Measurements from ENCODE around the gene CSTPP1.
A peak's percentile ranks its signal among the peaks of the same experiment; 100 is the strongest.
"Not testable (repeated sequence)": the region's sequence is repeated elsewhere in the genome, so short reads cannot be mapped to it uniquely, and the experiment has no call there.

The CSTPP1 gene

DNA sequence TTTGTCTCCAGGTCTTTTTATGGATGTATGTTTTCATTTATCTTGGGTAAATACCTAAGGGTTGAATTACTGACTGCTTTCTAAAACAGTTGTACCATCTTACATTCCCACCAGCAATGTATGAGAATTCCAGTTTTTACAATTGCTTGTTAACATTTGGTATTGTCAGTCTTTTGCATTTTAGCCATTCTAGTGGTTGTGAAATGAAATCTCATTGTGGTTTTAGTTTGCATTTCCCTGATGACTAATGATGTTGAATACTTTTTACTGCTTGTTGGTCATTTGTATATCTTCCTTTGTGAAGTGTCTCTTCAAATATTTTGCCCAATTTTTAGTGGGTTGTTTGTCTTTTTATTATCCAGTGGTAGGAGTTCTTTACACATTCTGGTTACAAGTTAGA lies 147.4 kb downstream of the CSTPP1 start:
- Mint-ChIP-seq H3K27ac (no peak overlapping the region), H3K36me3 (ENCODE audit: low read depth) (no peaks in the 10 kb centered on the region), H3K9me3 (no peaks in the 10 kb centered on the region), H3K27me3 (no peaks in the 10 kb centered on the region), H3K4me3 (no peak overlapping the region), H3K4me1 (ENCODE audit: low read depth) (peaks cover 9% of the 10 kb centered on the region)
- DNase-seq, result no peak

GRCh38 chr11:47087801-47088200 lies 151.2 kb downstream of the CSTPP1 start:
- DNase-seq, result no peak
- H3K4me1 Mint-ChIP-seq (ENCODE audit: low read depth), result peaks cover 9% of the 10 kb centered on the region
- H3K27me3 Mint-ChIP-seq, result no peaks in the 10 kb centered on the region
- no peaks in the 10 kb centered on the region for H3K9me3 Mint-ChIP-seq
- H3K36me3 Mint-ChIP-seq (ENCODE audit: low read depth), result no peaks in the 10 kb centered on the region
- no peak overlapping the region for H3K27ac Mint-ChIP-seq
- no peak overlapping the region for H3K4me3 Mint-ChIP-seq

GRCh38 chr11:47093541-47093940 lies 157.0 kb downstream of the CSTPP1 start:
- Mint-ChIP-seq H3K4me3 (no peak overlapping the region), H3K27me3 (no peaks in the 10 kb centered on the region), H3K27ac (no peak overlapping the region), H3K9me3 (no peaks in the 10 kb centered on the region), H3K36me3 (ENCODE audit: low read depth) (no peaks in the 10 kb centered on the region), H3K4me1 (ENCODE audit: low read depth) (no peaks in the 10 kb centered on the region)
- no peak for DNase-seq

DNA sequence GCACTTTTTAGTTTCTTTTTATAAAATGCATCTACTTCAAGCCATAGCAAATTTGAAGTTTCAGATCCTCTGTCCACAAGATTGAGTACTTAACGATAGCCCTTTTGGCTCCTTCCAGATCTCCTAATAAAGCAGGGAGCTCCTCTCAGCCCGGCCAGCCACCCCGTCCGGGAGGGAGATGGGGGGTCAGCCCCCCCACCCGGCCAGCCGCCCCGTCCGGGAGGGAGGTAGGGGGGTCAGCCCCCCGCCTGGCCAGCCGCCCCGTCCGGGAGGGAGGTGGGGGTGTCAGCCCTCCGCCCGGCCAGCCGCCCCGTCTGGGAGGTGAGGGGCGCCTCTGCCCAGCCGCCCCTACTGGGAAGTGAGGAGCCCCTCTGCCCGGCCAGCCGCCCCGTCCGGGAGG lies 160.3 kb downstream of the CSTPP1 start:
- not testable (repeated sequence) for H3K27me3 Mint-ChIP-seq; H3K27ac Mint-ChIP-seq; H3K4me3 Mint-ChIP-seq; H3K36me3 Mint-ChIP-seq (ENCODE audit: low read depth); DNase-seq; H3K9me3 Mint-ChIP-seq
- H3K4me1 Mint-ChIP-seq (ENCODE audit: low read depth), result peaks cover 11% of the 10 kb centered on the region

- H3K36me3 Mint-ChIP-seq (ENCODE audit: low read depth); H3K4me3 Mint-ChIP-seq; DNase-seq; H3K9me3 Mint-ChIP-seq; H3K27ac Mint-ChIP-seq; H3K27me3 Mint-ChIP-seq: not testable (repeated sequence)
- H3K4me1 Mint-ChIP-seq (ENCODE audit: low read depth), result peaks cover 13% of the 10 kb centered on the region
These were observed 161.7 kb downstream of the CSTPP1 start for GRCh38 chr11:47098223-47098622.

DNA sequence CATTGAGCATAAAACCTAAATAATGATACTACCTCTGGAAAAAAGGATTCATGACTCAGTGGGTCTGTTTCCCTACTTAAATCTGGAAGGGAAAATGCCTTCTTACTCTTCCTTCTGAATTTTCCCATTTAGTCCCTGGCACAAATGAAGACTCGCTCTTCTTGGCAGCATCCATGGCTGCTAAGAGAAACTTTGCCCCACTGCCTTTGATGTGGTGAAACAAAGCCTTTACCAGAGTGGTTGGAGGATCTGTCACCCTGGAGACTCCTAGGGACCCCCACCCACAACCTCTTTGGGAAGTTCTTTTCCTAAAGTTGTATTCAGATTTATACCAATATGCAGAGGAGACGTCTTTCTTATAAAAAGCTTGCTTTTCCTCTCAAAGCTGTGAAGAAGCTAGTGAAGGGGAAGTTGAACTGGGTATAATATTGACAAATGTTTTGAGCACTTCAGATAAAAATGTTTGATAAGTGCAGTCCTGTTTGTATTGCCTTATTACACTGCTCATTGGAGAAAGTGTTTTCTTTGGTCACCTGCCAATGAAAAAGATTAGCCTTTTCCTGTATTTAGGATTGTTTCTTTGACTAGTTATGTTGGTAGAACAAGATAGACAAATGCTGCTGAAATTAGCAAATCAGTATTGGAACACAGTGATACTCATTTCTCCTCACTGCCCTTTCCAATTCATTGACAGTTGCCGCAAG lies 162.8 kb downstream of the CSTPP1 start:
- no peaks in the 10 kb centered on the region for H3K9me3 Mint-ChIP-seq
- H3K27ac Mint-ChIP-seq, result no peak overlapping the region
- no peak for DNase-seq
- H3K4me1 Mint-ChIP-seq (ENCODE audit: low read depth), result peaks cover 13% of the 10 kb centered on the region
- H3K36me3 Mint-ChIP-seq (ENCODE audit: low read depth), result no peaks in the 10 kb centered on the region
- H3K27me3 Mint-ChIP-seq, result no peaks in the 10 kb centered on the region
- H3K4me3 Mint-ChIP-seq, result no peak overlapping the region

DNA sequence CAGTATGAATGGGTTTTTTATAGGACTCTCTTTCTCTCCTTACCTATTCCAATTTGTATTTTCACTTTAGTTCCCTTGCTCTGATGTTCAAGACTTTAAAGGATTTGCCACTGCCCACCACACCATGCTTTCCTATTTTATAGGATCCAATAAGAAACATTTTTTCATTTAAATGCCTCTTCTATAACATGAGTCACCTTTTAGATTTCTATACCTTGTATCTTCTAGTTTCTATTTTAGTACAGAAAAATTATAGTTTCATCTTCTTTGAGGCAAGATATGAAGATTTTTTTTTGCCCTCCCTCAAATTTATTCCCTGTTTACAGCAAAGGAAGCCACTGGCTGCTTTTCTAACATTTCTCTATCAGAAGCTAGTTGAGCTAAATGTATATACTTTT lies 163.4 kb downstream of the CSTPP1 start:
- Mint-ChIP-seq H3K4me1 (ENCODE audit: low read depth) (peaks cover 13% of the 10 kb centered on the region), H3K9me3 (no peaks in the 10 kb centered on the region), H3K27ac (peak overlapping the region; percentile 26)

DNA sequence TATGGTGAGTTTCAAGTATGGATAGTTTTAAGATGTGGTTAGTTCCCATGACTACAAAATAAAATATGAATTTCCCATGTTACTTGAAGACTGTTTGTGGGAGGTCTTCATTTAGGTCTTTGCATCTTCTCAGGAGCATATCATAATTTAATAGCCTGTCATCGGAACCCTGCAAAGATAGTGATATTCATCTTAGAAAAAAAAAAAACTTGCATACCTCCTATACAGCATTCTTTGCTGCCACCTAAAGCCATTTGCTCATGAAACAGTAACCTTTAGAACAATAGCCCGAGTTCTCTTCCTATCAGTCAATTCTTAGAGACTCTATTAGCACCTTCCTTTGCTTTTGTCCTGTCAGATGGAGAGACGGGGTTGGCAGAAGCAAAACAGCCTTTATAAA lies 164.8 kb downstream of the CSTPP1 start:
- no peak overlapping the region for H3K4me3 Mint-ChIP-seq

More for the DNA sequence above, 163.4 kb downstream of the CSTPP1 start:
- DNase-seq, result no peak
- Mint-ChIP-seq H3K27me3 (no peaks in the 10 kb centered on the region), H3K36me3 (ENCODE audit: low read depth) (no peaks in the 10 kb centered on the region), H3K4me3 (no peak overlapping the region)

GRCh38 chr11:47104261-47104950 lies 167.8 kb downstream of the CSTPP1 start:
- Mint-ChIP-seq H3K27me3 (no peaks in the 10 kb centered on the region), H3K36me3 (ENCODE audit: low read depth) (no peaks in the 10 kb centered on the region)

More for the DNA sequence above, 164.8 kb downstream of the CSTPP1 start:
- Mint-ChIP-seq H3K9me3 (no peaks in the 10 kb centered on the region), H3K27ac (no peak overlapping the region), H3K36me3 (ENCODE audit: low read depth) (no peaks in the 10 kb centered on the region), H3K4me1 (ENCODE audit: low read depth) (peaks cover 13% of the 10 kb centered on the region), H3K27me3 (no peaks in the 10 kb centered on the region)
- no peak for DNase-seq

DNA sequence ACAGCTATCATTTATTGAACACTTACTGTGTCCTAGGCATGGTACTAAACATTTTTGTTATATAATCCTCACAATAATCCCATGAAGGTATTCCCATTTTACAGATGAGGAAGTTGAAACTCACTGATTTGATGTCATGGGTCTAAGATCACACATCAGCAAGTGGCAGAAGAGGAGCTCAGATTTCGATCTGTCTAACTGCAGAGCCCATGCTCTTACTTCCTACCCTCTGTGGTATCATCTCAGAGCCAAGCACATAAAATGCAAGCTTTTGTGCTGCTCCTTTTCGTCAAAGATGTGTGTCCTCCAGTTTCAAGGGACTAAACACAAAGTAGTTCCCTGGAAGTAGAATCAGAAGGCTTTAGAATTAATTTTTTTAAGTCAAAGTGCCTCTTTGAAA lies 169.0 kb downstream of the CSTPP1 start:
- Mint-ChIP-seq H3K27me3 (no peaks in the 10 kb centered on the region), H3K27ac (no peak overlapping the region), H3K4me1 (ENCODE audit: low read depth) (peaks cover 1% of the 10 kb centered on the region), H3K9me3 (no peaks in the 10 kb centered on the region), H3K36me3 (ENCODE audit: low read depth) (no peaks in the 10 kb centered on the region), H3K4me3 (no peak overlapping the region)
- no peak for DNase-seq

More at GRCh38 chr11:47104261-47104950, 167.8 kb downstream of the CSTPP1 start:
- no peak overlapping the region for H3K4me3 Mint-ChIP-seq
- no peaks in the 10 kb centered on the region for H3K9me3 Mint-ChIP-seq
- no peak for DNase-seq
- peaks cover 10% of the 10 kb centered on the region for H3K4me1 Mint-ChIP-seq (ENCODE audit: low read depth)
- H3K27ac Mint-ChIP-seq, result no peak overlapping the region

DNA sequence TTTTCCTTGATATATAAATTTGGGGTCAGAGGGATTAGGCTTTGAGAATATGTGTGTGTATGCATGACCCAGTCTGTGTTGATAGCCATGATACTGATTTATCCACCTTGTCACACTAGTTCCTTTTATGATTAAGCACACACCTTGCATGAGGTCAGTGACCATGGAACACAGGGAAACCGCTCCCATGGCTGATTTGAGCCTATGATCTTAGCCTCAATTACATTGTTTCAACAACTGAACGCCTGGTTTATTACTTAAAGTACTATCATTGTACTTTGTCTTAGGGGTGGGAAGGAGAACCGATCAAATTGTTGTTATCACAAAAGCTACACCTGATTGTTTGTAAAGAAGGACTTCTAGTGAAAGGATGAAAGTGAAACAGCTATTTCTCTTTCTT lies 169.4 kb downstream of the CSTPP1 start:
- DNase-seq, result no peak
- H3K9me3 Mint-ChIP-seq, result no peaks in the 10 kb centered on the region
- H3K4me1 Mint-ChIP-seq (ENCODE audit: low read depth), result peaks cover 1% of the 10 kb centered on the region
- H3K36me3 Mint-ChIP-seq (ENCODE audit: low read depth), result no peaks in the 10 kb centered on the region
- H3K27me3 Mint-ChIP-seq, result no peaks in the 10 kb centered on the region
- H3K27ac Mint-ChIP-seq, result no peak overlapping the region
- no peak overlapping the region for H3K4me3 Mint-ChIP-seq

- no peaks in the 10 kb centered on the region for H3K9me3 Mint-ChIP-seq
- no peak overlapping the region for H3K4me3 Mint-ChIP-seq
- peaks cover 1% of the 10 kb centered on the region for H3K4me1 Mint-ChIP-seq (ENCODE audit: low read depth)
- DNase-seq, result no peak
- peak overlapping the region; percentile 34 for H3K27ac Mint-ChIP-seq
- no peaks in the 10 kb centered on the region for H3K36me3 Mint-ChIP-seq (ENCODE audit: low read depth)
- H3K27me3 Mint-ChIP-seq, result no peaks in the 10 kb centered on the region
These were observed 170.3 kb downstream of the CSTPP1 start for GRCh38 chr11:47106798-47107411.

- peaks cover 1% of the 10 kb centered on the region for H3K4me1 Mint-ChIP-seq (ENCODE audit: low read depth)
- H3K27ac Mint-ChIP-seq, result no peak overlapping the region
- no peaks in the 10 kb centered on the region for H3K36me3 Mint-ChIP-seq (ENCODE audit: low read depth)
- no peaks in the 10 kb centered on the region for H3K9me3 Mint-ChIP-seq
- no peaks in the 10 kb centered on the region for H3K27me3 Mint-ChIP-seq
- no peak overlapping the region for H3K4me3 Mint-ChIP-seq
- no peak for DNase-seq
These were observed 171.2 kb downstream of the CSTPP1 start for GRCh38 chr11:47107744-47108143.

GRCh38 chr11:47108214-47108613 lies 171.7 kb downstream of the CSTPP1 start:
- Mint-ChIP-seq H3K4me3 (no peak overlapping the region), H3K27ac (no peak overlapping the region), H3K9me3 (no peaks in the 10 kb centered on the region), H3K36me3 (ENCODE audit: low read depth) (no peaks in the 10 kb centered on the region), H3K27me3 (no peaks in the 10 kb centered on the region), H3K4me1 (ENCODE audit: low read depth) (no peaks in the 10 kb centered on the region)
- no peak for DNase-seq

DNA sequence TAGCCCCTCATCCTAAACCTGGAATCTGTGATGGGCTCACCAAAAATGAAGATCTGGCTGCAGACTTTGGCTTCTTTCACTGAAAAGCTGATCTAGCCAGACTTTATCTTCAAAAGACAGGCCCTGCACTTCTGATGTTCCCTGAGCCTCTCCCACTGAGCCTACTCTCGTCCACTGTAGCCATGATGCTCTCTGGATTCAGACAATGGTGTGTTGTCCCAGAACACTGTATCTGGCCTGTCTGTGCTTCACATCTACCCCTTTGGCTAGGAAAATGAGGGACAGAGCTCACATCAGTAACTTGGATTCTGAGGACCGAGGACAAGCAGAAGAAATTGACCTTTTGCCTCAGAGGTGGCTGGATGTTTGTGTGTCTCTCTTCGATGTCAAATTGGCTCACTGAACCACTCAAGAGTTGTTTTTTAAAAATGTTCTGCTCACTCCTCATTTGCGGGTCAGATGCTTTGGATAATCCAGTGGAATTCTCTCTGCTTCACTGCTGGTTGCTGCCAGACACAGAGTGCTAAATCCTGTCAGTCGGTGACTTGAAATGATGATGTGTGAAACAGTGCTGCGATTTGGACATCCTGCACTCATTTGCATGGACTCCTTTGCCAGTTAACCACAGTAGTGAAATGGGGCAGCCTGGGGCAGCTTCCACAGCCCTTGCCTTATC lies 172.6 kb downstream of the CSTPP1 start:
- no peak overlapping the region for H3K4me3 Mint-ChIP-seq

More for the DNA sequence above, 172.6 kb downstream of the CSTPP1 start:
- no peaks in the 10 kb centered on the region for H3K36me3 Mint-ChIP-seq (ENCODE audit: low read depth)
- no peaks in the 10 kb centered on the region for H3K9me3 Mint-ChIP-seq
- no peak overlapping the region for H3K27ac Mint-ChIP-seq
- no peak for DNase-seq
- no peaks in the 10 kb centered on the region for H3K4me1 Mint-ChIP-seq (ENCODE audit: low read depth)
- no peaks in the 10 kb centered on the region for H3K27me3 Mint-ChIP-seq

Measured in activated T-cell treated with anti-CD3 and anti-CD28 coated beads, Interleukin-2, amount 50 U/mL, for 24 hours (primary cell).